GM21390 (cell line): Measurements from ENCODE around the gene NBL1.
"Not testable (repeated sequence)": the region's sequence is repeated elsewhere in the genome, so short reads cannot be mapped to it uniquely, and the experiment has no call there.

Experiments used
- ATAC-seq: cut with Tn5 transposase; IDR thresholded peaks from one replicate; pipeline ENCODE4 v1.9.1; 2021; ENCODE audit not compliant: unreplicated experiment

The NBL1 gene

DNA sequence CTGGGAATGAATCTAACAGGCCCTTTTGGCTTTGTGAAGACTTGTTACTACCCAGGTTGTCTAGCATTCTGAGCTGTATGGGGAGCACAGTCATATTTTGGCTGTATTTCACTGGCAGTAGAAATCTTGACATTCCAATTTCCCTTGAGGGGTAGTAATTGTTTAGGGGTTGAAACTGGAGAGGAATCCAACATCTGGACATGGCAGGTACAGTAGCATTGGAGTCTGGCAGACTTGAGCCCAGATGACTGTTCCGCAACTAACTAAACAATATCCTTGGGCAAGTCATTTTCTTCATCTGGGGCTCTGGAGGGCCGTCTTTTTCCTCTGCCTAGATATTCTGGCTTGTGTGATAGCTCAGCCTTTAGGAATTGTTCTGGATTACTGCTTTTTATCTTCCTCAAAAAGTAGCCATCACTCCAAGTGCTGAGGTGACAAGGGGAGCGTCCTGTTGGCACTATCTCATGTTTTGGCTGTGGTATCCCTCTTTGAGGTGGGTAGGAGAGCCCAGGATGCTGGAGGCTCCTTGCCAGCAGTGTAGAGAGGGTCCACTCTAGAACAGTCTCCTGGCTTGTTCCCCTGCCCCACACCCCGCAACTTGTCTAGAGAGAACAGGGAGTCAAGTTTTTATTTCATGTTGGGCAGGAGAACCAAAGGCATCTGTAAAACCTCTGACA is 22.7 kb upstream of the NBL1 start:
- no peak for ATAC-seq

DNA sequence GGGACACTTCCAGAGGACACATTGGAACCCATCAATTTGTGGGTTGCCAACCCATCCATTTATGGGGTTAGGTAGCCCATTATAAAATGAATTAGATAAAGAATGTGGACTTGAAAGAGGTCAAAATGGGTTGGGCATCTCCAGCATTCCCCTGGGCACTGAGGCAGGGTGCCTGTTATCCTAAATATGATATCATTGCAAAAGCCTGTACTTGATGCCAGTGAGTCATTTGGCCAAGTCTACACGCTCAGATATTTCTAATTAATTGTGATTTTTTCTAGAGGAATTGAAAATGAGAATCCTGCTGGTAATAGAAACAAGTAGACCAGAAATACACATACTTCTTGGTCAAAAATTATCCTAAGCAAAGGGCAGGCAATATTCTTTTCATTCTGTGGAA is 21.9 kb upstream of the NBL1 start:
- no peak for ATAC-seq

DNA sequence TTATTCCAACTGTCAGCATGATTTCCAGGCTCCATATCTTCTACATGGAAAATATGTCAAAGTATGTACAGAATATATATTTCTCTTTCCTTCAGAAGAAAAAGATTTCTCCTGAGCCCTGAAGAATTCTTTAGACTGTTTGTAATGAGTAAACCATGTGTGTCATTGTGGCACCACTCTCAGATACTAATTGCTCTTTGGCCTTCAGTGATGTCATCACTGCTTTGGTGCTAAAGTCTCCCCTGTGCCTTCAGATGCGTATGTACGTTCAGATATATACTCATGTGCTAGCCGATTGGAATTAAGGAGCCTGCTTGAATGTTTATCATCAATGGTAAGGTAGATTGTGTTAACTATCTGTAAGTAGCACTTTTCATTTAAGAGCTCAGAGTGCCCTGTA is 20.6 kb upstream of the NBL1 start:
- ATAC-seq: no peak

DNA sequence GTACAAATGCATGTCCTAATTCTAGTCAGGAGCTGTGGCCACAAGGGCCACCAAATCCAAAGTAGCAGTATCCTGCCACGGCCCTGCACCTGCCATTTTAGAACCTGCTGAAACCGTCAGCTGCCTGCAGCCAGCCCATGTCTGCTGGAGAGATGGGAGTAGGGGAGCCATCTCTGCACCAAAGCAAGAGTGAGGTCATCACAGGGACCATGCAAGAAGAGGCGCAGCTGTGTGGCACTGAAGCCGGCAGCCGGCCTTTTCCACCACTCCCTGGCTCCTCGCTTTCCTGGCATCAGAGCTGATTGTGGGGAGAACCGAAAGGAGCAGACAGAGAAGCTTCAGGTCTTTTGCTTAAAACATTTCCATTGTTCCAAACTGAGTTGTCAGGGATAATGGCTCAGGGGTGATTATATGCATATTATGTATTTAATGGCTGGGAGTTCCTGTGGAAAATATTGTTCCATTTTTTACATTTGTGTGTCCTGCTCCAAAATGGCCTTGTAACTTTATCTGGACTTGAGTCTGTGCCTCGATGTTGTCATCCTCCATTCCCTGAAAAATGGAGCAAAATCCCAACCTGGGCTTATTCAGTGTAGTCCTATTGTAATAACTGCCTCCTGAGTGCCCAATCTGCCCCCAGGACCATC is 18.7 kb upstream of the NBL1 start:
- ATAC-seq: no peak

DNA sequence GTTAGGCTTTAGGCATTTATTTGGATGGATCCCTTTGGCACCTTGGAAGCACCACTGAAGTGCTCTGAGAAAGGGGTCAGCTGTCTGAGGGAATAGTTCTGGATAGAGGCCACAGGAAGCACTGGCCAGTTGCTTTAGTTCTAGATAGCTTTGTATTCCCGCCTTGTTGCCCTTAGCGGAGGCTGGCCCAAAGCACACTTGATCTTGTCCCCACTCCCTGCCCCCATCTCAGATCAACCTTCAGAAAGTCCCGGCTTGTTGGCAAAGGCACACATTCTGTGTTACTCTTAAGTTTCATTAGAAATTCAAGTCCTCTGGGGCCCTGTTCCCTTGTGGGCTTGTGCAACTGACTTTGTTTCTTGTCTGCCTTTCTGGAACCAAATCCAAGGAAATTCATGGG is 15.2 kb upstream of the NBL1 start:
- no peak for ATAC-seq

DNA sequence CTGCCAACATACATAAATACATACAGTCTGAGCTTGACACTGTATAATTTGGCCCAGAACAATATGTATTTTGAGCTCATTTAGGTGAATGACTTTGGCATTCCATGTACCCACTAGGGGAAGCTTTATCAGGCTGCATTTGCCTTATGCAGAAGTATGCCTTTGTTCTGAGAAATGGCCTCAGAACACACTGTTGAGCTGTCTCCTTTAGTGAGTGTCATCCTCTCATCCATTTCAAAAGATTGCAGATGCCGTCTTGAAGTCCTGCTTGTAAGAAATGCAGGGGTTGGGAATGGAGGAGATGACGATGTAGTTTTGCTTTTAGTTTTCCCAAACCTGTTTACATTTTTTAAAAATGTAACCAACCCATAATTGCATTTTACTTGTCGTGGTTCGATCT is 14.8 kb upstream of the NBL1 start:
- no peak for ATAC-seq

DNA sequence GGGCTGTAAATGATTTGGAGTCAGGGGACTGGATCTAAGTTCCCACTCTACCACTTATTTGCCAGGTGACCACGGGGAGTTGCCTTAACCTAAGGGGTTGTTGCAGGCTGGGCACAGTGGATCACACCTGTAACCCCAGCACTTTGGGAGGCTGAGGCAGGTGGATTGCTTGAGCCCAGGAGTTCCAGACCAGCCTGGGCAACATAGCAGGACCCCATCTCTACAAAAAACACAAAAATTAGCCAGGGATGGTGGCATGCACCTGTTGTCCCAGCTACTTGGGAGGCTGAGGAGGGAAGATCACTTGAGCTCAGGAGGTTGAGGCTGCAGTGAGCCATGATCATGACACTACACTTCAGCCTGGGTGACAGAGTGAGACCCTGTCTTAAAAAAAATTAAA is 13.9 kb upstream of the NBL1 start:
- not testable (repeated sequence) for ATAC-seq

DNA sequence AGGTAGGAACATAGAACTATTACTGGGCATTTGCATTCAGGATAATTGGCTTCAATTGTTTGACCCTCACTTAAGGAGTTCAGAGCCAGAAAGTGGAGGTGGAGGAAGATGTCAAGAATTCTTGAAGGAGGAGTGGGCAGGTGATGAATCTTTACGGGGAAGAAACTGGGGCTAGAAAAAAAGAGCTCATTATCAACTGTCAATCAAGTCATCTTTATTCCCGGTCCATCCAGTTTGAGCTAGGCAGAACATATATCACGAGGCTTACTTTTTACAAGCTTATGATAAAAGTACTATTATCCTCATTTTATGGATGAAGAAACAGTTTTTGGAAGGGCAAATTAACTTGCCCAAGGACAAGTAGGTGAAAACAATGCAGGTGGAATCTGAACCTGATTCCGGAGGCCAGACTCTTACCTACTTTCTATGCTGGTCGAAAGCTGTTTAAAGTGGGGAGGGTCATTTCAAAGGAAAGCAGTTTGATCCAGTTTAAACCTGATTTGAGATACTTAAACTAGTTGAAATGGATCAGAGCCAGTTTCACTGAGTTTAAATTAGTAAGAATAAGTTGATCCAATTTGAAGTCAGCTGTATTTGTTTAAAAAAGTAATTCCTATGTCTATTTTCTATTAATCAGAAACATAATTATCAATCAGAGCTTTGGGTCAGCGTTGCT is 13.3 kb upstream of the NBL1 start:
- no peak for ATAC-seq

DNA sequence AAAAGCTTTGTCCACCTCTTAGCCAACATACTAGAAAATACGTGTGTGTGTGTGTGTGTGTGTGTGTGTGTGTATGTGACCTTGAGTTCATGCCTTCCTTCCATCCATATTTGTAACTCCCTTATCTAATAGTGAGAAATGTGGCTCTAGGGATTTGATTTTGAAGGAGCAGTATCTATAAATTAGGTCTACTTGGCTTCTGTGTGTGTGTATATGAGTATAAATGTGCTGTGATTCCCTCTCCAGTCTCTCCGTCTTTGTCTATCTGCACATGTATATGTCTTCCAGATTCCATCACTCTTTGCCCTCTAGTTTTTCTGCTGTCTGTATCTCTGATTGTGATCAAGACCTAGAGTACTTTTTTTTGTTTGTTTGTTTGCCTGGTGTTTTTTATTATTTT is 11.9 kb upstream of the NBL1 start:
- ATAC-seq: no peak

DNA sequence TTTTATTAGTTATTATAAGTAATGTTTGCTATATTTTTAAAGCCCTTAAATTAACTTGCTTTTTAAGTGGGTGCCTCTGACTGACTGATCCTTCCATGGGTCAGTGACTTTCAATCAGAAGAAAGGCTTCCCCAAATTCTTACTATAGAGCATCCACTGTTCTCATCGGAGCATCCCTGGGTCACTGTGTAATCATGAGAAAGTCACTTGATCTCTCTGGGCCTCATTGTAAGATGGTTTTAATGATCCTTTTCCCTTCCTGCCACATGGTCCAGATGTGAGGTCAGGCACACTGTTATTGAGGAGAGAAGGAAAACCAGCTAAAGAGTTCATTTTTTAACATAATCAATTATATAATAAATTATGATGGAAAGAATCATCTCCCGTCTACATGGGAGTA is 11.0 kb upstream of the NBL1 start:
- no peak for ATAC-seq

DNA sequence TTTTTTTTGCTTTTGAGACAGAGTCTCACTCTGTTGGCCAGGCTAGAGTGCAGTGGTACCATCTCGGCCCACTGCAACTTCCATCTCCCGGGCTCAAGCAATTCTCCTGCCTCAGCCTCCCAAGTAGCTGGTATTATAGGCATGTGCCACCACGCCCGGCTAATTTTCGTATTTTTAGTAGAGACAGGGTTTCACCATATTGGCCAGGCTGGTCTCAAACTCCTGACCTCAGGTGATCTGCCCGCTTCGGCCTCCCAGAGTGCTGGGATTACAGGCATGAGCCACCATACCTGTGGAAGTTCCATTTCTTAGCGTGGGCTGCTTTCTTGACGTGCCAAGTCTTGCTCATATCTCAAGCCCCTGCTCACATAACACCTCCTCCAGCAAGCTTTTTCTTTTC is 9.0 kb upstream of the NBL1 start:
- not testable (repeated sequence) for ATAC-seq

DNA sequence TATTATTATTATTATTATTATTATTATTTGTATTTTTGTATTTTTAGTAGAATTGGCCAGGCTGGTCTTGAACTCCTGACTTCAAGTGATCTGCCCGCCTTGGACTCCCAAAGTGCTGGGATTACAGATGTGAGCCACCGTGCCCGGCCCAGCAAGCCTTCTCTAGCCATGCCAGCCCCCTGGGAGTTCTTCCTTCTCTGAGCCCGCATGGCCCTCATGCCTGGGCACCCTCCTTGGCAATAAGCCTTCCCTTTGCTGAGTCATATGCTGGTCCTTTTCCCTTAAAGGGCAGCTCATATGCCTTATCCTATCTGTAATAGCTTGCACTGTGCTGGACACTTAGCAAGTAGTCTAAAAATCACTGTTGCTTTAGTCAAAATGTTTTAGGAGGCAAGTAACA is 8.5 kb upstream of the NBL1 start:
- no peak for ATAC-seq

DNA sequence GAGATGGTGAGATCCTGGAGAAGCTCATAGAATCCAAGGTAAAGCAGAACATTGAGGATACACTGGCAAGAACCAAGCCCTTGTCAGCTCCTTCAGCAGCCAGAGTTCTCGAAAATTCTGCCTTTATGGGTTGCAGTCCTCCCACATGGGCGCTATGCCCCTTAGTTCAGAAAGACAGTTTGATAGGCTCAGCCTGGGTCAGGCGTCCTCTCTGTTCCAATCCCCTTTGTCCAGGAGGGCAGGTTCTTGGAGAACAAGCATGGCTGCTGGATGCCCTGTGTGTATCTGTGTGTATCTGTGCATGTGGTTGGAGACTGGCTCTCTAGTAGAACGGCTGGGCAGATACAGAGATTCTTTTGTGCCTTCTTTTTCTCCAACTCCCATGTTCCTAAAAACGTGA is 8.0 kb upstream of the NBL1 start:
- no peak for ATAC-seq

DNA sequence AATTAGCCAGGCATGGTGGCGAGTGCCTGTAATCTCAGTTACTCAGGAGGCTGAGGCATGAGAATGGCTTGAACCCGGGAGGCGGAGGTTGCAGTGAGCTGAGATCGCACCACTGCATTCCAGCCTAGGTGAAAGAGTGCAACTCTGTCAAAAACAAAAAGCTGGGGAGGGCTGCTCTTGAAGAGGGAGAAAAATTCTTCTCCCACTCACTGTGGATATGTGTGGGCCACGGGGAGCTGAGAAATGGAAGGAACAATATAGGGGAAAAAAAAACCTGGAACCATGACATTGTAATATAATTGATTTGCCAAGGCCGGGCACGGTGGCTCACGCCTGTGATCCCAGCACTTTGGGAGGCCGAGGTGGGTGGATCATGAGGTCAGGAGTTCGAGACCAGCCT is 7.4 kb upstream of the NBL1 start:
- ATAC-seq: not testable (repeated sequence)

DNA sequence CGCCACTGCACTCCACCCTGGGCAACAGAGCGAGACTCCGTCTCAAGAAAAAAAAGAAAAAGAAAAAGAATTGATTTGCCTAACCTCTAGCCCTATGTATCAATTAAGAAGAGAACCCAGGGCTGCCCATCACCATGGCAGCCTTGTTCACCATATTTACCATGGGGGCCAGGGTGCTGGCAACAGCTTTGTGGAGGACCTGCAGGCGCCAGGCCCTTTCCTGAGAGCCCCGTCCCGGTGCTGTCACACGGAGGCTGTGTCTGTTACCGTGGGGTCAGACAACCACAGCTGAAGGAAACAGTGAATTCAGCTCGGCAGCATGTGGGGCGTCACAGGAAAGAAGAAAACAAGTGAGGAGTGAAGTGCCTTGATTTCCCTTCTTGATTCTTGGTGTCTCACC is 6.5 kb upstream of the NBL1 start:
- ATAC-seq: no peak

DNA sequence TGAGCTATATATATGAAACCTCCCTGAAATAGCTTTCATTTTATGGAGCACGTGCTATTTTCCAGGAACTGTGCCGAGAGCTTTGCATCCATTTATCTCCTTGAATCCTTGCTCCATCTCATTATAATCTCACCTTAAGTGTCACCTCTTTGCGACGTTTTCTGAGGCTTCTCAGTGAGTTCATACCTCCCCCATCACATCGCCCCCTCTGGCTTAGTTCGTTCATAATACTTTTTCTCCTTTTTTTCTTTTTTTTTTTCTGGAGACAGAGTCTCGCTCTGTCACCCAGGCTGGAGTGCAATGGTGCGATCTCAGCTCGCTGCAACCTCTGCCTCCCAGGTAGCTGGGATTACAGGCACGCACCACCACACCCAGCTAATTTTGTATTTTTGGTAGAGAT is 4.9 kb upstream of the NBL1 start:
- ATAC-seq: not testable (repeated sequence)

DNA sequence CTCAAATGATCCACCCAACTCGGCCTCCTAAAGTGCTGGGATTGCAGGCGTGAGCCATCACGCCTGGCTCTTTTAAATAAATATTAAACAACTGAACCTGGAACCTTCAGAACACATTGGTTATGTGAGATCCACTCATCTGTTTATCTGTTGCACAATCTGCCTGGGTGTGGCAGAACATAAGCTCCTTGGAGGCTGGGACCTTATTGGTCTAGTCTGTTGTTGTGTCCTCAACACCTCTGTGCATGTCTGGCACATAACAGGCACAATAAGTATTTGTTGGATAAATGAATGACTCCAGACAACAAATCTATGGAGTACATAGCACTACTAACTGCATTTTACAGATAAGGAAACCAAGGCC is 4.1 kb upstream of the NBL1 start:
- ATAC-seq: no peak

DNA sequence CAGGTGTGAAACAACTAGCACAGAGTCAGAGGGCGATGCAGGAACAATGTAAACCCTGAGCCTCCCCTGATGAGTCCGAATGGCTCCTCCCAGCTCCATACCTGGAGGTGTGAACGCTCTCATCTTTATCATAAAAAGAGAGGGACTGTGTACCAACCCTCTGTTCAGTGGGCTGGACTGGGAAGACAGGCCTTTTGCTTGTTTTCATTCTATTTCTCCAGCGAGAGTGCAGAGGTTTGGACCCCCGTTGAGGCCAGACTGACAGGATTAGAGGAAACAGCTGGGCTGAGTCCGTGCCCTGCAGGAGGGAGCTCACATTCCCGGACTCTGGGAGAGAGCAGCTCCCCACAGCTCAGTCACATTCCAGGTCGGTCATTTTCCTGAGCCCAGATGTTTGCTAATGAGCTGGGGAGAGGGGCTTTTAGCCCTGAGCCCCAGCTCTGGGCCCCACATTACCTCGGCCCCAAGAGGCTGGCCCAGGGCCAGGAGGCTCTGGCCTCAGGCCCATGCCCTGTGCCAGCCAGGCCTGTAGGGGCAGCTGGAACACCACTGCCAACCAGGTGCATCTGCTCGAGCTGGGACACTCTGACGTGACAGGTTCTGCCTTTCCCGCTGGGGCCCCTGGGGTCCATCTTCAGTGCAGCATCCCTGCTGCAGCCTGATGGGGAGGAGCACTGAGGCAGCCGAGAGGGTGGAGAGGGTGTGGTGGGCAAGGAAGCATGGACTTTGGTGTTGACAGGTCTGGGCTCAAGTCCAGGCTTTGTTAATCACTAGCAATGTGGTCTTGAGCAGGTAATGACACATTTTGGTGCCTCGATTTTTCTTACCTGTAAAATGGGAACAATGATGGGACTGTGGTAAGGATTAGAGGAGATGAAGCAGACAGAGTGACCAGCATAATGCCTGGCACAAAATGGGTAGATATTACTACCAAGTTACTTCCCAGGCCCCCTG is 3.5 kb upstream of the NBL1 start:
- no peak for ATAC-seq

DNA sequence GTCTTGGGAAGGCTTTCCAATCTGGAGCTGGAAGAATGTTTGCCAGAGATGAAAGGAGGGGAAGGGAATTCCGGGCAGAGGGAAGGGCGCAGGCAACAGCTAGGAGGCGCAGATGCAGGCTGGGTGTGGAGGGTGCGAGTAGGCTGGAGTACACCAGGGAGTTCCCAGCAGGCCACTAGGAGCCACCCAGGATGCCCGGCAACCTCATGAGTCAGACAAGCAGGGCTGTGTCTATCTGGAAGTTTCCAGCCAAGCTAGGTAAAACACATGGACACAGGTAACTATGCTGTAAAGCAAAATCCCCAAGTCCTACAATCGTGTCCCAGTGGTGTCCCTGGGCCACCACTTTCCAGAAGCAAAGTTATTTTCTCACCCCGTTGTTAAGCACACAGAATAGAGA is 990 bp upstream of the NBL1 start:
- ATAC-seq: no peak

DNA sequence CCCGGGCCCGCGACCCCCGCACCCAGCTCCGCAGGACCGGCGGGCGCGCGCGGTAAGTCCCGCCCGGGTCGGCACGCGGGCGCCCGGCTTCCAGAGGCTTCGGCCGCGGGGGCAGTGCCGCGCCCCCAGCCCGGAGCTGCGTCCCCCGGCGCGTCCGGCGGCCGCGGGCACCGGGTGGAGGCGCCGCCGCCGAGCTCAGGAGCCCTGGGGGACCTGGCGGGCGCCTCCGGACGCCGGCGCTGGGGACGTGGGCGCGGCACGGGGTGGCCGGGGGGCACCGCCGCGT is 227 bp downstream of the NBL1 start:
- ATAC-seq: no peak

DNA sequence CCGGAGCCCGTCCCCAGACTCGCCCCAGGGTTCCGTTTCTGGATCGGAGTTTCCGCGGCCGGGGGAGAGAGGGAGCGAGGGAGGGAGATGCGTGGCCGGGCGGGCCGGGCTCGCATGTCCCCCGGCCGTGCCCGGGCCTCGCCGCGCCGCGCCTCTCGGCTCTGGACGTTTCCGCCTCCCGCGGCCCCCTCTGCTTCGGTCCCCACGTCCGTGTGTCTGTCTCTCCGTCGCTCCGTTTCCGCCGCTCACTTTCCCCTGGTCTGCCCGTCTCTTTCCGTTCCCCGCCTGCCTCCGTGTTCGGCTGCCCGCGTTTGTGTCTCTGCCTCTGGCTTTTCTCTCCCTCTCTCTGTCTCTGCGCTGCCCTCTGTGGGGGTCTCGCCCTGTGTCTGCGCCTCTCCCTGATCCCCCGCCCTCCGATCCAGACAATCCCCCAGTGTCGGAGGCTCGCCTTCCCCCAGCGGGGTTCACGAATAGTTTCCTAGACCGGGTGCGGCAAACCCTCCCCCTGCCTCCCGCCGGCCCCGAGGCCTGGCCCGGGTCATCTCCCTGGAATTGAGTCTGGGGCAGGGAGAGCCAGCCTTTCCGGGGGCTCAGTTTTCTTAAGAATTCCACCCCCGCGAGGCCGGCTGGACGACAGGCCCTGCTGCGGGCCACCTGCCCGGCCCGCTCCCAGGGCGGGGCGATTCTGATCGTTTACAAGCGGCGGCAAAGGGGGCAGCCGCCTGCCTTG is 735 bp downstream of the NBL1 start:
- no peak for ATAC-seq
